ENCODE data around the gene CSMD2. TPM values are rescaled to one million over a fixed set of nuclear protein-coding genes. Genes with fewer than 3 reads are reported as not detected.

CSMD2 gene
- total RNA-seq, result 1 to 10 TPM; 2.8 to 3.0 TPM

DNA sequence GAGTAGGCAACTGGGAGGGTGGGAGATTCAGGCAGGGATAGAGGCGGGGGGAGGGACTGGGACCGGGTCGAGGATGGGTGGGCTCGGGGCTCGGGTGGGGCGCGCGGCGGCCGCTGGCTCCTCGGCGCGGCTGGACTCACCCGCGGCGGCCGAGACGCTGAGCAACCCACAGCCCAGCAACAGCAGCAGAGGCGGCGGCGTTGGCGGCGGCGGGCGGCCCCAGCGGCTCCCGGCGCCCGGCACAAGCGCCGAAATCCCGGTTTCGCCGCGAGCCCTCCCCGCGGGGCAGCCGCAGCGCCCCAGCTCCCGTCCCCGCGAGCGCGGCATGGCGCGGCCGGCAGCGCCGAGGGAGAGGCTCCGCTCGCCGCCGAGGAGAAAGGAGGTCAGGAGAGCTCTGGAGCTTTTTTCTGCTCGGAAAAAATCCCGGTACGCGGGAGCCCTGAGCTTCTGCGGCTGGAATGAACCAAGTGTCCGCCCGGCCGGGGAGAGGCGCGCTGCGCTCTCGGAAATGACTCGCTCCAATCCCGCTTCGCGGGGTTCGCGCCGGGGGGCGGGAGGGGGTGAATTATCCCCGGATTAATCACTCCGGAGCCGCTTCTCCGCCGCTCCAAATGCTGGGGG, at the start of gene CSMD2:
CSMD2 (minus strand) TSS at position 460 of the 621 bp plus-strand sequence; CDS start at position 327, 133 bp downstream.
- peak within 1 kb of the TSS; percentile 73 for H3K4me3 ChIP-seq
- ATAC-seq (ENCODE audit: insufficient number of reproducible peaks, low FRiP score, low read depth) (no peak), DNase-seq (ENCODE audit: low spot score) (no peak)
- H3K36me3 ChIP-seq, result no peaks in the 10 kb centered on the region
- no peaks in the 10 kb centered on the region for H3K9me3 ChIP-seq
- TF ChIP-seq, protein P1, sequence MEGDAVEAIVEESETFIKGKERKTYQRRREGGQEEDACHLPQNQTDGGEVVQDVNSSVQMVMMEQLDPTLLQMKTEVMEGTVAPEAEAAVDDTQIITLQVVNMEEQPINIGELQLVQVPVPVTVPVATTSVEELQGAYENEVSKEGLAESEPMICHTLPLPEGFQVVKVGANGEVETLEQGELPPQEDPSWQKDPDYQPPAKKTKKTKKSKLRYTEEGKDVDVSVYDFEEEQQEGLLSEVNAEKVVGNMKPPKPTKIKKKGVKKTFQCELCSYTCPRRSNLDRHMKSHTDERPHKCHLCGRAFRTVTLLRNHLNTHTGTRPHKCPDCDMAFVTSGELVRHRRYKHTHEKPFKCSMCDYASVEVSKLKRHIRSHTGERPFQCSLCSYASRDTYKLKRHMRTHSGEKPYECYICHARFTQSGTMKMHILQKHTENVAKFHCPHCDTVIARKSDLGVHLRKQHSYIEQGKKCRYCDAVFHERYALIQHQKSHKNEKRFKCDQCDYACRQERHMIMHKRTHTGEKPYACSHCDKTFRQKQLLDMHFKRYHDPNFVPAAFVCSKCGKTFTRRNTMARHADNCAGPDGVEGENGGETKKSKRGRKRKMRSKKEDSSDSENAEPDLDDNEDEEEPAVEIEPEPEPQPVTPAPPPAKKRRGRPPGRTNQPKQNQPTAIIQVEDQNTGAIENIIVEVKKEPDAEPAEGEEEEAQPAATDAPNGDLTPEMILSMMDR (IDR thresholded peaks at IDR 0.05), result no peak
- peaks cover 25 to 42% of the 10 kb centered on the region in 2 donors for H3K4me1 ChIP-seq (ENCODE audit: control insufficient read depth in 1 of 2, low read depth in 2 of 2)
- no peaks in the 10 kb centered on the region for H3K27me3 ChIP-seq (replicated peaks; ENCODE audit: insufficient read depth)
- H3K27ac ChIP-seq, result no peak within 1 kb of the TSS

DNA sequence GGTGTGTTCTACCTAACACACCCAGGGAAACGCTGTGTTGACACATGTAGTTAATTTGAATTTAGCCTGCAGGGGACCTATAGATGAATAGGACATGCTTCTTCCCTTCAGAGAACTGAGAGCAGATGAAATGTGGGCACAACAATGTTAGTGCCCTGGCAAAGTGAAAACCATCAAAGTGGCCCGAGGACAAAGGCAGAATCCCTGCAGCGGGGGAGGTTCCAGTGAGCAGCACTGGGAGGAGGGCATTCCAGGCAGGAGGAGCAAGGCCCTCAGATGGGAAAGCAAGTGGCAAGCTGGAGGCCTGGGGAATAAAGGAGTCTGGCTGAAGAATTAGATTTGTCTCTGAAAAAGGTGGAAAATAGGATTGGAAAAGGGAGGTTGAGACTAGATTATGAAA, 48.9 kb upstream of the CSMD2 start:
- ATAC-seq (ENCODE audit: insufficient number of reproducible peaks, low FRiP score, low read depth) (no peak), DNase-seq (ENCODE audit: low spot score) (no peak)
- no peak overlapping the region for H3K27ac ChIP-seq
- H3K36me3 ChIP-seq, result no peaks in the 10 kb centered on the region
- no peak overlapping the region for H3K4me3 ChIP-seq
- TF ChIP-seq, protein P1 (IDR thresholded peaks at IDR 0.05), result no peak
- no peaks in the 10 kb centered on the region for H3K27me3 ChIP-seq (replicated peaks; ENCODE audit: insufficient read depth)
- no peaks in the 10 kb centered on the region for H3K9me3 ChIP-seq
- no peaks in the 10 kb centered on the region for H3K4me1 ChIP-seq (ENCODE audit: control insufficient read depth in 1 of 2, low read depth in 2 of 2)

DNA sequence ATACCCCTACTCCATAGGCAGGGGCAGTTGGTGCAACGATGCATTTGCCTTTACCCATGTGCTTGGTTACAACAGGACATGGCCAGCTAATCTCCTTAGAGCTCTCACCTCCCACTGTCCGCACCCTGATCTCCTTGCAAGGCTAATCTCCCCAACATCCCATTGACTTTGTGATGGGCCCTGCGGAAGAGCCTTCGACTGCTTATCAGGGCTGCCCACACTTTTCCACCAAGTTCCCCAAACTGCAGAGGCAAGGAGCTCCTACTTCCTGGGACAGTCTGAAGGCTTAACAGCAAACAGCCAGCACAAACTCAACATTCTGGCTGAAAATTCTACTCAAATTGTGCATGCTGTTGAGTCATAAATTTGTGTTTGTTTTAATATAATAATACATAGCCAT, 47.6 kb upstream of the CSMD2 start:
- ATAC-seq (ENCODE audit: insufficient number of reproducible peaks, low FRiP score, low read depth) (no peak), DNase-seq (ENCODE audit: low spot score) (no peak)
- H3K4me1 ChIP-seq (ENCODE audit: control insufficient read depth in 1 of 2, low read depth in 2 of 2), result no peaks in the 10 kb centered on the region
- H3K4me3 ChIP-seq, result no peak overlapping the region
- H3K27me3 ChIP-seq (replicated peaks; ENCODE audit: insufficient read depth), result no peaks in the 10 kb centered on the region
- no peak overlapping the region for H3K27ac ChIP-seq
- TF ChIP-seq, protein P1 (IDR thresholded peaks at IDR 0.05), result no peak
- no peaks in the 10 kb centered on the region for H3K36me3 ChIP-seq
- H3K9me3 ChIP-seq, result no peaks in the 10 kb centered on the region

DNA sequence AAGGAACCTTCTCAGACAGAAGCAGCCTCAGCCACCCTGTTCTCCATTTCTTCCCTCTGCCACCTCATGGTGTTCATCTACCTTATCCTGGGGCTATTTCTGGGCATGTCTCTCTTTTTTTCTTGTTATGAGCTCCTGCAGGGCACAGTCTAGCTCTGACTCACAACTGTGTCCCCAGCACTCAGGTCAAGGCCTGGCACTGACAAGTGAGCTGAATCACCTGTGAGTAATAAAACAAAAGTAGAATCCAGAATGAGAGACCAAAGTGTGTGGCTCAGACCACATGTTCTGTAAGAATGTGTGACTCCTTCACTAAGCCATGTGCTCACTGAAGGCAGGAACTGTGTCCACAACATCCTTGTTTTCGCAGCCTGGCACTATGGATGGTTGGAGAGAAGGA, 34.9 kb upstream of the CSMD2 start:
- Histone ChIP-seq H3K27me3 (replicated peaks; ENCODE audit: insufficient read depth) (no peaks in the 10 kb centered on the region), H3K4me3 (no peak overlapping the region), H3K9me3 (no peaks in the 10 kb centered on the region), H3K27ac (no peak overlapping the region), H3K4me1 (ENCODE audit: control insufficient read depth in 1 of 2, low read depth in 2 of 2) (no peaks in the 10 kb centered on the region), H3K36me3 (no peaks in the 10 kb centered on the region)
- no peak for ATAC-seq (ENCODE audit: insufficient number of reproducible peaks, low FRiP score, low read depth)
- TF ChIP-seq, protein P1 (IDR thresholded peaks at IDR 0.05), result no peak
- DNase-seq (ENCODE audit: low spot score), result no peak

DNA sequence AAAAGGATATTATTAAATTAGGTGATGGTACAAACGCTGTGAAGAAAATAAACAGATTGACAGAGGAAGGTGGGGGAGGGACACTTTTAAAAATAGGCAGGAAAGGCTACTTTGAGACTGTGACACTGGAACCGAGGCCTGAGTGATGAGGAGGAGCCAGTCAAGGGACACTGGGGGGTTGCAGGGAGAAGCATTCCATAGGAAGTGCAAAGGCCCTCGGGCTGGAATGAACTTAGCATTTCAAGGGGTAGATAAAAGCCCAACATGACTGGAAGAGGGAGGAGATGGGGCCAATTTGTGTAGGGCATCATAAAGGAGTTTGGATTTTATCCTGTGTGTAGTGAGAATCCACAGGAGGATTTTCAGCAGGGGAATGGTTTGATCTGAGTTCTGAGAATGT, 27.6 kb upstream of the CSMD2 start:
- no peak overlapping the region for H3K4me3 ChIP-seq
- H3K27ac ChIP-seq, result no peak overlapping the region
- H3K9me3 ChIP-seq, result no peaks in the 10 kb centered on the region
- H3K27me3 ChIP-seq (replicated peaks; ENCODE audit: insufficient read depth), result no peaks in the 10 kb centered on the region
- DNase-seq (ENCODE audit: low spot score) (no peak), ATAC-seq (ENCODE audit: insufficient number of reproducible peaks, low FRiP score, low read depth) (no peak)
- no peaks in the 10 kb centered on the region for H3K36me3 ChIP-seq
- no peaks in the 10 kb centered on the region for H3K4me1 ChIP-seq (ENCODE audit: control insufficient read depth in 1 of 2, low read depth in 2 of 2)
- TF ChIP-seq, protein P1 (IDR thresholded peaks at IDR 0.05), result no peak

All from thoracic aorta (tissue), 2 donors.